Body of pancreas (tissue), 4 donors: Measurements from ENCODE around the gene FCHSD2. TPM values are rescaled to one million over a fixed set of nuclear protein-coding genes. Genes with fewer than 3 reads are reported as not detected.

ENCODE experiments used
- ATAC-seq: fragments of 150-250 bp; one replicate; pipeline ENCODE4 v1.9.1; 2016
- DNase-seq, 4 donors: peaks; one replicate each; pipeline ENCODE4 v3.0.0-alpha.2; 2019
- H3K27ac ChIP-seq, 4 donors: fragments of 200-600 bp; sonication (generic); 1 replicate in 3 of 4; 2 replicates in 1 of 4; pipeline versions ENCODE4 v1.5.1 to v1.6.1; 2016 to 2019; ENCODE audit warnings: mild to moderate bottlenecking in 1 of 4, mixed read lengths in 1 of 4, moderate library complexity in 1 of 4
- H3K27me3 ChIP-seq, 2 donors: fragments of 200-600 bp; sonication (generic); one replicate each; pipeline ENCODE4 v1.6.0; 2016; ENCODE audit warnings: mild to moderate bottlenecking in 1 of 2
- H3K36me3 ChIP-seq, 2 donors: fragments of 200-600 bp; sonication (generic); replicated peaks in 1 of 2; 2 replicates each; pipeline ENCODE4 v1.5.1; 2016; ENCODE audit warnings: low read depth in 2 of 2; ENCODE audit not compliant: insufficient read depth in 1 of 2
- H3K4me1 ChIP-seq: fragments of 200-600 bp; sonication (generic); one replicate; pipeline ENCODE4 v1.6.0; 2016
- H3K4me3 ChIP-seq, 2 donors: fragments of 200-600 bp; sonication (generic); 1 replicate in 1 of 2; 2 replicates in 1 of 2; pipeline ENCODE4 v1.5.1; 2016 to 2019
- H3K9me3 ChIP-seq, 3 donors: fragments of 200-600 bp; sonication (generic); 1 replicate in 2 of 3; 2 replicates in 1 of 3; pipeline ENCODE4 v1.5.1; 2016
- POLR2A ChIP-seq, 3 donors: fragments of 450-650 bp; IDR thresholded peaks; one replicate each; pipeline ENCODE4 v1.6.1; 2016; ENCODE audit warnings: antibody characterized with exemption in 3 of 3, mild to moderate bottlenecking in 2 of 3
- WGBS, 2 donors: methylation state at CpG; one replicate each; pipeline ENCODE4 v1.1.5; 2017; 5-methylcytosine and 5-hydroxymethylcytosine counted together
- intact Hi-C: fragments of 100-400 bp; cut with DNase I; formaldehyde crosslinking; loops from one replicate; pipeline ENCODE4 v1.15.1; 2023
- total RNA-seq, 2 donors: library from RNA; depleted of rRNA; stranded (reverse); fragments of >200 nt; gene quantifications; one replicate each; pipeline ENCODE4 v1.1.0, GENCODE V29; 2016
- TF ChIP-seq, protein P1 (sequence below), 7 experiments: fragments of 450-650 bp in 4 of 7; fragments of 200-600 bp in 3 of 7; sonication (generic) in 3 of 7; IDR thresholded peaks; one replicate each; pipeline ENCODE4 v1.5.1; 2016 to 2019; ENCODE audit warnings: antibody characterized with exemption in 7 of 7

The FCHSD2 gene
- total RNA-seq, 2 donors from 2014 or later: 7.3 to 8.0 TPM

- no peak overlapping the region for H3K4me3 ChIP-seq
- no peaks in the 10 kb centered on the region for H3K9me3 ChIP-seq
- TF ChIP-seq, protein P1, sequence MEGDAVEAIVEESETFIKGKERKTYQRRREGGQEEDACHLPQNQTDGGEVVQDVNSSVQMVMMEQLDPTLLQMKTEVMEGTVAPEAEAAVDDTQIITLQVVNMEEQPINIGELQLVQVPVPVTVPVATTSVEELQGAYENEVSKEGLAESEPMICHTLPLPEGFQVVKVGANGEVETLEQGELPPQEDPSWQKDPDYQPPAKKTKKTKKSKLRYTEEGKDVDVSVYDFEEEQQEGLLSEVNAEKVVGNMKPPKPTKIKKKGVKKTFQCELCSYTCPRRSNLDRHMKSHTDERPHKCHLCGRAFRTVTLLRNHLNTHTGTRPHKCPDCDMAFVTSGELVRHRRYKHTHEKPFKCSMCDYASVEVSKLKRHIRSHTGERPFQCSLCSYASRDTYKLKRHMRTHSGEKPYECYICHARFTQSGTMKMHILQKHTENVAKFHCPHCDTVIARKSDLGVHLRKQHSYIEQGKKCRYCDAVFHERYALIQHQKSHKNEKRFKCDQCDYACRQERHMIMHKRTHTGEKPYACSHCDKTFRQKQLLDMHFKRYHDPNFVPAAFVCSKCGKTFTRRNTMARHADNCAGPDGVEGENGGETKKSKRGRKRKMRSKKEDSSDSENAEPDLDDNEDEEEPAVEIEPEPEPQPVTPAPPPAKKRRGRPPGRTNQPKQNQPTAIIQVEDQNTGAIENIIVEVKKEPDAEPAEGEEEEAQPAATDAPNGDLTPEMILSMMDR (IDR thresholded peaks at IDR 0.05): no peak
- TF ChIP-seq POLR2A (IDR thresholded peaks at IDR 0.05): no peak
- intact Hi-C loops: no loop called here
- no peak overlapping the region for H3K27ac ChIP-seq
- WGBS, 2 donors: 31 to 36% methylated on average over 5 of the region's 5 CpGs
- DNase-seq: no peak
- no peak for ATAC-seq
- no peaks in the 10 kb centered on the region for H3K36me3 ChIP-seq
- peaks cover 11% of the 10 kb centered on the region for H3K4me1 ChIP-seq
- no peaks in the 10 kb centered on the region for H3K27me3 ChIP-seq
Measured at GRCh38 chr11:72864702-72865655, 277.1 kb downstream of the FCHSD2 start.

- 50 to 84% methylated on average over 1 of the region's 1 CpG for WGBS, 2 donors
- no peak overlapping the region for H3K27ac ChIP-seq
- no peak overlapping the region for H3K4me3 ChIP-seq
- no peaks in the 10 kb centered on the region for H3K36me3 ChIP-seq
- intact Hi-C loops: no loop called here
- peaks cover 11% of the 10 kb centered on the region for H3K4me1 ChIP-seq
- no peaks in the 10 kb centered on the region for H3K27me3 ChIP-seq
- no peak for DNase-seq
- TF ChIP-seq, protein P1 (IDR thresholded peaks at IDR 0.05): no peak
- TF ChIP-seq POLR2A (IDR thresholded peaks at IDR 0.05): no peak
- no peak for ATAC-seq
- no peaks in the 10 kb centered on the region for H3K9me3 ChIP-seq
Measured at GRCh38 chr11:72863916-72864315, 278.2 kb downstream of the FCHSD2 start.

DNA sequence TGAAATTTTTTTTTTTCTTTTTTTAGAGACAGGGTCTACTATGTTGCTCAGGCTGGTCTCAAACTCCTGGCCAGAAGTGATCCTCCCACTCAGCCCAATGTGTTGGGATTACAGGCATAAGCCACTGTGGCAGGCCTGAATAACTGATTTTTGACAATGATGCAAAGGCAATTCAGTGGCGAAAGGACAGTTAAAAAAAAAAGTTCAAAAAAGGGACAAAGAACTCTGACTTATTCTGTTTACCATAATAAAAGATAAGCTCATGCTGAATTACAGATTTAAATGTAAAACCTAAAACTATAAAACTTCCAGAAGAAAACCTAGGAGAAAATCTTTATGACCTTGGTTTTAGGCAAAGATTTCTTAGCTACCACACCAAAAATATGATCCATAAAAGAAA is 279.0 kb downstream of the FCHSD2 start:
- H3K36me3 ChIP-seq: no peaks in the 10 kb centered on the region
- ATAC-seq: no peak
- DNase-seq: no peak
- intact Hi-C loops: no loop called here
- H3K9me3 ChIP-seq: no peaks in the 10 kb centered on the region
- H3K4me3 ChIP-seq: no peak overlapping the region
- no peak overlapping the region for H3K27ac ChIP-seq
- WGBS, 2 donors: 93 to 100% methylated on average over 1 of the region's 1 CpG
- no peaks in the 10 kb centered on the region for H3K27me3 ChIP-seq
- H3K4me1 ChIP-seq: peaks cover 11% of the 10 kb centered on the region
- TF ChIP-seq, protein P1 (IDR thresholded peaks at IDR 0.05): no peak
- TF ChIP-seq POLR2A (IDR thresholded peaks at IDR 0.05): no peak

DNA sequence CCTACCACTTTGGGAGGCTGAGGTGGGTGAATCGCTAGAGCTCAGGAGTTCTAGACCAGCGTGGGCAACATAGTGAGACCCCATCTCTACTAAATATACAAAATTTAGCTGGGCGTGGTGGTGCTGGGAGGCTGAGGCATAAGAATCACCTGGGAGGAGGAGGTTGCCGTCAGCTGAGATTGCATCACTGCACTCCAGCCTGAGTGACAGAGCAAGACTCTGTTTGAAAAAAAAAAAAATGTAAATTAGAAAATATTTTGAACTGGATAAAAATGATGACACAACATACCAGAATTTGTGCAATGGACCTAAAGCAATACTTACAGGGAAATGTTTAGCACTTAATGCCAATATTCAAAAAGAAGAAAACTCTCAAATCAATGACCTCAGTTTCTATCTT is 281.5 kb downstream of the FCHSD2 start:
- no peaks in the 10 kb centered on the region for H3K9me3 ChIP-seq
- no peak overlapping the region for H3K4me3 ChIP-seq
- H3K27ac ChIP-seq: no peak overlapping the region
- H3K36me3 ChIP-seq: no peaks in the 10 kb centered on the region
- no peaks in the 10 kb centered on the region for H3K27me3 ChIP-seq
- DNase-seq (no peak), ATAC-seq (no peak)
- no peak for TF ChIP-seq POLR2A (IDR thresholded peaks at IDR 0.05)
- TF ChIP-seq, protein P1 (IDR thresholded peaks at IDR 0.05): no peak
- 95% methylated on average over 4 of the region's 4 CpGs for WGBS, 2 donors
- peaks cover 18% of the 10 kb centered on the region for H3K4me1 ChIP-seq
- intact Hi-C loops: no loop called here
